Tibial artery (tissue), 4 donors: Measurements from ENCODE around the gene DHRSX.
"Not testable (repeated sequence)": the region's sequence is repeated elsewhere in the genome, so short reads cannot be mapped to it uniquely, and the experiment has no call there.

Experiments
- DNase-seq, 2 donors: peaks; one replicate each; pipeline ENCODE4 v3.0.0-alpha.2; 2019
- H3K27ac ChIP-seq, 2 donors: fragments of 200-600 bp; sonication (generic) in 1 of 2; 1 replicate in 1 of 2; 2 replicates in 1 of 2; pipeline ENCODE4 v1.5.1; 2018 to 2019; ENCODE audit warnings: mild to moderate bottlenecking in 1 of 2
- H3K27me3 ChIP-seq, 2 donors: fragments of 200-600 bp; sonication (generic) in 1 of 2; one replicate each; pipeline versions ENCODE4 v1.5.1 to v1.6.0; 2016 to 2019
- H3K36me3 ChIP-seq, 3 donors: fragments of 200-600 bp; sonication (generic) in 2 of 3; one replicate each; pipeline ENCODE4 v1.5.1; 2016 to 2019; ENCODE audit warnings: mild to moderate bottlenecking in 2 of 3
- H3K4me1 ChIP-seq, 4 donors: fragments of 200-600 bp; sonication (generic) in 2 of 4; 1 replicate in 3 of 4; 2 replicates in 1 of 4; pipeline ENCODE4 v1.5.1; 2016 to 2019
- H3K4me3 ChIP-seq, 2 donors: fragments of 200-600 bp; sonication (generic) in 1 of 2; 1 replicate in 1 of 2; 2 replicates in 1 of 2; pipeline ENCODE4 v1.5.1; 2018 to 2019; ENCODE audit warnings: mild to moderate bottlenecking in 2 of 2
- H3K9me3 ChIP-seq, 3 donors: fragments of 200-600 bp; sonication (generic) in 1 of 3; one replicate each; pipeline ENCODE4 v1.5.1; 2016 to 2019
- intact Hi-C: fragments of 100-400 bp; cut with DNase I; formaldehyde crosslinking; loops from one replicate; pipeline ENCODE4 v1.15.0; 2023; ENCODE audit warnings: low total_unique reads
- TF ChIP-seq, protein P1 (sequence below), 2 experiments: fragments of 200-600 bp in 1 of 2; fragments of 450-650 bp in 1 of 2; IDR thresholded peaks; one replicate each; pipeline ENCODE4 v1.5.1; 2017 to 2019; ENCODE audit warnings: antibody characterized with exemption in 2 of 2, mild to moderate bottlenecking in 1 of 2, moderate library complexity in 1 of 2

DHRSX gene

DNA sequence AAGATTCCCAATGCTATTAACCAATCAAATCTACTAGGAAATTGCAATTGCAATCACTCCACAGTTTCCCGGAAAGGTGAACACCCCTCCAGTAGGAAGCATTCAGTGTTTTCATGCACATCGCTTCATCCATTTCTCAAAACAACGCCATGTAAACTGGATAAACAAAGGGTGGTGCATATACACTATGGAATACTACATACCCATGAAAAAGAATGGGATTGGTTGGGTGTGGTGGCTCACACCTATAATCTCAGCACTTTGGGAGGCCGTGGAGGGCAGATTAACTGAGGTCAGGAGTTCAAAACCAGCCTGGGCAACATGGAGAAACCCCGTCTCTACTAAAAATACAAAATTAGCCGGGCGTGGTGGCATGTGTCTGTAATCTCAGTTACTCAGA lies 29.1 kb downstream of the DHRSX start:
- no peak overlapping the region for H3K27ac ChIP-seq
- TF ChIP-seq, protein P1, sequence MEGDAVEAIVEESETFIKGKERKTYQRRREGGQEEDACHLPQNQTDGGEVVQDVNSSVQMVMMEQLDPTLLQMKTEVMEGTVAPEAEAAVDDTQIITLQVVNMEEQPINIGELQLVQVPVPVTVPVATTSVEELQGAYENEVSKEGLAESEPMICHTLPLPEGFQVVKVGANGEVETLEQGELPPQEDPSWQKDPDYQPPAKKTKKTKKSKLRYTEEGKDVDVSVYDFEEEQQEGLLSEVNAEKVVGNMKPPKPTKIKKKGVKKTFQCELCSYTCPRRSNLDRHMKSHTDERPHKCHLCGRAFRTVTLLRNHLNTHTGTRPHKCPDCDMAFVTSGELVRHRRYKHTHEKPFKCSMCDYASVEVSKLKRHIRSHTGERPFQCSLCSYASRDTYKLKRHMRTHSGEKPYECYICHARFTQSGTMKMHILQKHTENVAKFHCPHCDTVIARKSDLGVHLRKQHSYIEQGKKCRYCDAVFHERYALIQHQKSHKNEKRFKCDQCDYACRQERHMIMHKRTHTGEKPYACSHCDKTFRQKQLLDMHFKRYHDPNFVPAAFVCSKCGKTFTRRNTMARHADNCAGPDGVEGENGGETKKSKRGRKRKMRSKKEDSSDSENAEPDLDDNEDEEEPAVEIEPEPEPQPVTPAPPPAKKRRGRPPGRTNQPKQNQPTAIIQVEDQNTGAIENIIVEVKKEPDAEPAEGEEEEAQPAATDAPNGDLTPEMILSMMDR (IDR thresholded peaks at IDR 0.05), result no peak
- peaks cover 0 to 4% (median 0%) of the 10 kb centered on the region in 3 donors for H3K36me3 ChIP-seq
- H3K4me3 ChIP-seq, result no peak overlapping the region
- H3K4me1 ChIP-seq, result no peaks in the 10 kb centered on the region
- intact Hi-C loops, result no loop called here
- no peaks in the 10 kb centered on the region for H3K27me3 ChIP-seq
- no peaks in the 10 kb centered on the region for H3K9me3 ChIP-seq
- no peak for DNase-seq

DNA sequence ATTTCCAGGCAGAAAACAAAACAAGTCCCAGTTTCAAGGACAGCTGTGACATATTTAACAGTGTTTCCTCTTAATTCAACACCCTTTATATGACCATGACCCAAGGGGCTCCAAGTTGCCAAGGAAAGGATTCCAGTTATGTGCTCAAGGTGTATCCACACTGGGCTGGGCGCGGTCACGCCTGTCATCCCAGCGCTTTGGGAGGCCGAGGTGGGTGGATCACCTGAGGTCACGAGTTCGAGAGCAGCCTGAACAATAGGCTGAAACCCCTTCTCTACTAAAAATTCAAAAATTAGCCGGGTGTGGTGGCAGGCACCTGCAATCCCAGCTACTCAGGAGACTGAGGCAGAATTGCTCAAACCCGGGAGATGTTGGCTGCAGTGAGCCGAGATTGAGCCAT lies 29.6 kb downstream of the DHRSX start:
- H3K4me3 ChIP-seq, H3K9me3 ChIP-seq, H3K27ac ChIP-seq, H3K36me3 ChIP-seq, H3K4me1 ChIP-seq, intact Hi-C loops, H3K27me3 ChIP-seq, DNase-seq: not testable (repeated sequence)

DNA sequence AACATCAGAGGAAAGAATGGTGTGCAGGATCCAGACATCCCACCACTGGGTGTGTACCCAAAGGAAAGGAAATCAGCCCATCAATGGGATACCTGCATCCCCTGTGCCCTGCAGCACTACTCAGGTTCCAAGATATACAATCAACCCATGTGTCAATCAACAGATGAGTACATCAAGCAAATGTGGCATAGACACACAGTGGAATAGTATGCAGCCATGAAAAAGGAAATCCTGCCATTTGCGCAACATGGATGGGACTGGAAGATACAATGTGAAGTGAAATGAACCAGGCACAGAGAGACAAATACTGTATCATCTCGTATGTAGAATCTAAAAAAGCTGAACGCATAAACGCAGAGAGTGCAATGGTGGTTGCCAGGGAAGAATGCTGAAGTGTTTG lies 30.9 kb downstream of the DHRSX start:
- H3K27ac ChIP-seq, DNase-seq, H3K27me3 ChIP-seq, H3K4me3 ChIP-seq, H3K9me3 ChIP-seq, H3K4me1 ChIP-seq, H3K36me3 ChIP-seq, intact Hi-C loops: not testable (repeated sequence)

DNA sequence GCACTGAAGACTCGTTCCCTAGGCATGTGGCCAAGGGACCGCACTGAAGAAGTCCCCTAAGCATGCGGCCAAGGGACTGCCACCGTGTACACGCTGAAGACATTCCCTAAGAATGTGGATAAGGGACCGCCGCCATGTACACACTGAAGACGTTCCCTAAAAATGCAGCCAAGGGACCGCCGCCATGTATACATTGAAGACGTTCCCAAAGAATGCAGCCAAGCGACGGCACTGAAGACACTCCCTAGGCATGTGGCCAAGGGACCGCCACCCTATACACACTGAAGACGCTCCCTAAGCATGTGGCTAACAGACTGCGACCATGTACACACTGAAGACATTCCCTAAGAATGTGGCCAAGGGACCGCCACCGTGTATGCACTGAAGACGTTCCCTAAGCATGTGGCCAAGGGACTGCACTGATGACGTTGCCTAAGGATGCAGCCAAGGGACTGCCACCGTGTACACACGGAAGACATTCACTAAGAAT lies 31.5 kb downstream of the DHRSX start:
- TF ChIP-seq, protein P1 (IDR thresholded peaks at IDR 0.05), result no peak
- intact Hi-C loops, result no loop called here
- DNase-seq, result no peak

DNA sequence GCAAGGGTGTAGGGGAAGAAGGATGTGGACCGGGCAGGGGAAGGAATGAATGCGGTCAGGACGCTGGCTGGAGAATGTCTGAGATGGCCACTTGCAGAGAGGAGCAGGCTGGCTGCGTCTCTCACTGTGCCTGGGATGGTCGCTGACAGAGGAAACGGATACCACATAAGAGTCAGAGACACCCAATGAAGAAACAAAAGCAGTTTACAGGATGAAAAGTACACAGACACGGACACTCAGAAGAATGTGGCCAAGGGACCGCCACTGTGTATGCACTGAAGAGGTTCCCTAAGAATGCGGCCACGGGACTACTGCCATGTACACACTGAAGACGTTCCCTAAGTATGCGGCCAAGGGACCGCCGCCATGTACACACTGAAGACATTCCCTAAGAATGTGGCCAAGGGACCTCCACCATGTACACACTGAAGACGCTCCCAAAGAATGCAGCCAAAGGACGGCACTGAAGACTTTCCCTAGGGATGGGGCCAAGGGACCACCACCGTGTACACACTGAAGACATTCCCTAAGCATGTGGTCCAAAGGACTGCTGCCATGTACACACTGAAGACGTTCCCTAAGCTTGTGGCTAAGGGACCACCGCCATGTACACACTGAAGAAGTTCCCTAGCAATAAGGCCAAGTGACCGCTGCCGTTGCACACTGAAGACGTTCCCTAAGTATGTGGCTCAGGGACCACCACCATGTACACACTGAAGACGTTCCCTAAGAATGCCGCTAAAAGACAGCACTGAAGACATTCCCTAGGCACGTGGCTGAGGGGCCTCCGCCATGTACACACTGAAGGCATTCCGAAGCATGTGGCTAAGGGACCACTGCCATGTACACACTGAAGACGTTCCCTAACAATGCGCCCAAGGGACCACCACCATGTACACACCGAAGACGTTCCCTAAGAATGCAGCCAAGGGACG lies 32.2 kb downstream of the DHRSX start:
- intact Hi-C loops, result no loop called here
- Histone ChIP-seq H3K27me3 (no peaks in the 10 kb centered on the region), H3K9me3 (no peaks in the 10 kb centered on the region), H3K36me3 (peaks cover 0 to 4% (median 0%) of the 10 kb centered on the region in 3 donors), H3K4me1 (no peaks in the 10 kb centered on the region), H3K27ac (no peak overlapping the region), H3K4me3 (no peak overlapping the region)
- no peak for DNase-seq
- TF ChIP-seq, protein P1 (IDR thresholded peaks at IDR 0.05), result no peak

More for the DNA sequence above, 31.5 kb downstream of the DHRSX start:
- Histone ChIP-seq H3K9me3 (no peaks in the 10 kb centered on the region), H3K4me3 (no peak overlapping the region), H3K27ac (no peak overlapping the region), H3K27me3 (no peaks in the 10 kb centered on the region), H3K4me1 (no peaks in the 10 kb centered on the region), H3K36me3 (peaks cover 0 to 4% (median 0%) of the 10 kb centered on the region in 3 donors)

DNA sequence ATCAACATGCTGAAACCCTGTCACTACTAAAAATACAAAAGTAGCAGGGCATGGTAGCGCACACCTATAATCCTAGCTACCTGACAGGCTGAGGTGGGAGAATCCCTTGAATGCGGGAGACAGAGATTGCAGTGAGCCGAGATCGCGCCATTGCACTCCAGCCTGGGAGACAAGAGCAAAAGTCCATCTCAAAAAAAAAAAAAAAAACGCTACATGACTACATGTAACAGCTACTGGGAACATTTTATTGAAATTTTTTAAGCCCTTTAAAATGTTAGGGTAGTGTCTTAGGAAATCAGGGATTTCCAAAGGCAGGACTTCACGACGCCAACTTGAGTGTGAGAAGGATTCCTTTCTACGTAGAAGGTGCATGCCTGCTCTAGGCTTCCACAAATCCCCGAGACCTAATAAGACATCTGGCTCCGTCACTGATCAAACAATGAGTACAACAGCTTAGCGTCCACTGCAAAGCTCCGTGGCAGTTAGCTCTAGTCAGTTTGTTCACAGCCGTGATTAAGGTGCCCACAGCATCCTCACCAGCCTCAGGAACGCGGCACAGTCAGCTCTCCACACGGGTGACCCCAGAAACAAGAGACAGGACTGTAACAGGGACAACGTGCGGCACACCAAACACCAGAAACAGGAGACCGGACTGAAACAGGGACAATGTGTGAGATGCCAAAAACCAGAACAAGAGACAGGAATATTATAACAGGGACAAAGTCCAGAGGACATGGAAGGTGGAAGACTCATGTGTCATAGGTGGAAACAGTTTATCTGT lies 33.7 kb downstream of the DHRSX start:
- TF ChIP-seq, protein P1 (IDR thresholded peaks at IDR 0.05), result no peak
- no peaks in the 10 kb centered on the region for H3K9me3 ChIP-seq
- peaks cover 0 to 4% (median 0%) of the 10 kb centered on the region in 3 donors for H3K36me3 ChIP-seq
- H3K4me1 ChIP-seq, result peaks cover 0 to 13% (median 3%) of the 10 kb centered on the region in 4 donors
- intact Hi-C loops, result no loop called here
- H3K4me3 ChIP-seq, result no peak overlapping the region
- H3K27me3 ChIP-seq, result no peaks in the 10 kb centered on the region
- no peak for DNase-seq
- no peak overlapping the region for H3K27ac ChIP-seq
